ENCODE measurements around the gene KYAT1.

KYAT1 gene

GRCh38 chr9:128809036-128809599 lies 72.6 kb downstream of the KYAT1 start:
- Histone ChIP-seq H3K4me3 (ENCODE audit: low read depth, low read length, poor library complexity, severe bottlenecking) (no peak overlapping the region), H3K4me2 (ENCODE audit: low read length) (no peak overlapping the region), H3K79me2 (ENCODE audit: insufficient read depth, low read length) (no peaks in the 10 kb centered on the region), H3K27ac (ENCODE audit: low read depth, low read length, poor library complexity, severe bottlenecking) (no peak overlapping the region), H3K9ac (ENCODE audit: low read length) (no peak overlapping the region), H4K20me1 (ENCODE audit: insufficient read depth, low read length) (no peaks in the 10 kb centered on the region), H3K9me2 (ENCODE audit: low read depth, low read length) (no peaks in the 10 kb centered on the region), H3K9me3 (ENCODE audit: low read length) (no peaks in the 10 kb centered on the region), H3K36me3 (ENCODE audit: insufficient read depth, low read length) (peaks cover 25% of the 10 kb centered on the region), H3K27me3 (ENCODE audit: insufficient read depth, low read length) (no peaks in the 10 kb centered on the region), H3K4me1 (ENCODE audit: insufficient read depth, low read length, severe bottlenecking) (no peaks in the 10 kb centered on the region), H3F3A (ENCODE audit: insufficient read depth, low read length) (peaks cover 3% of the 10 kb centered on the region; the same call in 1 of the 2 replicates), H2AFZ (ENCODE audit: low read length) (no peak overlapping the region)
- no peak for TF ChIP-seq EZH2 (IDR thresholded peaks at IDR 0.05; ENCODE audit: borderline replicate concordance, low read length)
- no peak for TF ChIP-seq CTCF (IDR thresholded peaks at IDR 0.05; ENCODE audit: low read length)

- peaks cover 31% of the 10 kb centered on the region for H3K36me3 ChIP-seq (ENCODE audit: insufficient read depth, low read length)
- no peaks in the 10 kb centered on the region for H3K9me2 ChIP-seq (ENCODE audit: low read depth, low read length)
- no peaks in the 10 kb centered on the region for H3K79me2 ChIP-seq (ENCODE audit: insufficient read depth, low read length)
- no peak overlapping the region for H2AFZ ChIP-seq (ENCODE audit: low read length)
- no peaks in the 10 kb centered on the region for H3K27me3 ChIP-seq (ENCODE audit: insufficient read depth, low read length)
- TF ChIP-seq EZH2 (IDR thresholded peaks at IDR 0.05; ENCODE audit: borderline replicate concordance, low read length) (no peak), CTCF (IDR thresholded peaks at IDR 0.05; ENCODE audit: low read length) (no peak)
- no peaks in the 10 kb centered on the region for H3K9me3 ChIP-seq (ENCODE audit: low read length)
- H3K4me1 ChIP-seq (ENCODE audit: insufficient read depth, low read length, severe bottlenecking) = no peaks in the 10 kb centered on the region
- no peaks in the 10 kb centered on the region for H4K20me1 ChIP-seq (ENCODE audit: insufficient read depth, low read length)
- no peak overlapping the region for H3K27ac ChIP-seq (ENCODE audit: low read depth, low read length, poor library complexity, severe bottlenecking)
- H3K9ac ChIP-seq (ENCODE audit: low read length) = no peak overlapping the region
- H3K4me3 ChIP-seq (ENCODE audit: low read depth, low read length, poor library complexity, severe bottlenecking) = no peak overlapping the region
- H3F3A ChIP-seq (ENCODE audit: insufficient read depth, low read length) = peaks cover 3% of the 10 kb centered on the region; the same call in 1 of the 2 replicates
- no peak overlapping the region for H3K4me2 ChIP-seq (ENCODE audit: low read length)
Measured at GRCh38 chr9:128808543-128808942, 73.2 kb downstream of the KYAT1 start.

- Histone ChIP-seq H3K9me2 (ENCODE audit: low read depth, low read length) (no peaks in the 10 kb centered on the region), H3K4me2 (ENCODE audit: low read length) (no peak overlapping the region), H3K27ac (ENCODE audit: low read depth, low read length, poor library complexity, severe bottlenecking) (no peak overlapping the region), H3K4me3 (ENCODE audit: low read depth, low read length, poor library complexity, severe bottlenecking) (no peak overlapping the region), H2AFZ (ENCODE audit: low read length) (no peak overlapping the region), H3K36me3 (ENCODE audit: insufficient read depth, low read length) (peaks cover 38% of the 10 kb centered on the region), H3K4me1 (ENCODE audit: insufficient read depth, low read length, severe bottlenecking) (no peaks in the 10 kb centered on the region), H3K27me3 (ENCODE audit: insufficient read depth, low read length) (no peaks in the 10 kb centered on the region), H3K9ac (ENCODE audit: low read length) (no peak overlapping the region), H3F3A (ENCODE audit: insufficient read depth, low read length) (peaks cover 3% of the 10 kb centered on the region; the same call in 1 of the 2 replicates), H3K9me3 (ENCODE audit: low read length) (no peaks in the 10 kb centered on the region), H3K79me2 (ENCODE audit: insufficient read depth, low read length) (no peaks in the 10 kb centered on the region), H4K20me1 (ENCODE audit: insufficient read depth, low read length) (no peaks in the 10 kb centered on the region)
- no peak for TF ChIP-seq CTCF (IDR thresholded peaks at IDR 0.05; ENCODE audit: low read length)
- TF ChIP-seq EZH2 (IDR thresholded peaks at IDR 0.05; ENCODE audit: borderline replicate concordance, low read length) = no peak
Measured at GRCh38 chr9:128807827-128808226, 73.9 kb downstream of the KYAT1 start.
